Endothelial cell of umbilical vein (primary cell): ENCODE data around the gene IGFBP4. TPM values are rescaled to one million over a fixed set of nuclear protein-coding genes. Genes with fewer than 3 reads are reported as not detected.

Experiments
- BruUV-seq: library from RNA; stranded (reverse); fragments of 400-500 nt; replicated peaks from 2 replicates; lab custom pipeline; 2021; lab: Mats Ljungman, UMichigan
- CTCF ChIA-PET: fragments of 300-600, 350-600 bp; sonication (Branson Sonifier 250); formaldehyde crosslinking; loops from one replicate; lab custom pipeline; 2021; ENCODE audit warnings: antibody characterized with exemption, inconsistent platforms; lab: Charles Lee
- POLR2A ChIA-PET: fragments of 300-600, 350-600 bp; sonication (Branson Sonifier 250); formaldehyde crosslinking; loops from one replicate; lab custom pipeline; 2021; ENCODE audit warnings: antibody characterized with exemption, inconsistent platforms; lab: Charles Lee
- DNase-seq: peaks from one replicate; pipeline ENCODE4 v3.0.0-alpha.2; 2011; ENCODE audit warnings: low read depth, low spot score
- FAIRE-seq: peaks from 2 replicates; lab custom pipeline; 2011; peaks lifted over from hg19 to GRCh38; lab: Jason Lieb, UNC
- H2AFZ ChIP-seq: 2 replicates; pipeline ENCODE4 v1.6.0; 2012; ENCODE audit warnings: low read depth, low read length, control low read depth, inconsistent platforms
- H3K27ac ChIP-seq: 2 replicates; pipeline ENCODE4 v1.5.1; 2011; ENCODE audit warnings: low read depth, mild to moderate bottlenecking, control low read depth, low read length, moderate library complexity; ENCODE audit not compliant: insufficient read depth
- H3K27me3 ChIP-seq, 2 experiments: 2 replicates each; pipeline versions ENCODE4 v1.6.0 to v1.6.1; 2011; ENCODE audit warnings: low read length in 2 of 2, mixed read lengths in 1 of 2; ENCODE audit not compliant: control insufficient read depth in 2 of 2, insufficient read depth in 2 of 2
- H3K36me3 ChIP-seq, 2 experiments: 2 replicates in 1 of 2; 3 replicates in 1 of 2; pipeline ENCODE4 v1.5.1; 2011; ENCODE audit warnings: low read length in 2 of 2, mild to moderate bottlenecking in 1 of 2, moderate library complexity in 1 of 2; ENCODE audit not compliant: control insufficient read depth in 2 of 2, insufficient read depth in 2 of 2; ENCODE audit errors: extremely low read depth in 1 of 2
- H3K4me1 ChIP-seq: 3 replicates; pipeline ENCODE4 v1.5.1; 2011; ENCODE audit warnings: mild to moderate bottlenecking, low read length; ENCODE audit not compliant: control insufficient read depth, insufficient read depth; ENCODE audit errors: extremely low read depth
- H3K4me2 ChIP-seq: 2 replicates; pipeline ENCODE4 v1.6.1; 2011; ENCODE audit warnings: low read length, control low read depth, mixed read lengths; ENCODE audit not compliant: insufficient read depth
- H3K4me3 ChIP-seq, 3 experiments: fragments of 200-600 bp in 1 of 3; sonication (generic), shearing (Covaris generic) in 1 of 3; replicated peaks in 1 of 3; 2 replicates each; pipeline ENCODE4 v1.5.1; 2011 to 2016; ENCODE audit warnings: control low read depth in 3 of 3, low read length in 3 of 3, mild to moderate bottlenecking in 2 of 3, inconsistent platforms in 1 of 3, low read depth in 1 of 3, moderate library complexity in 1 of 3; ENCODE audit not compliant: insufficient read depth in 1 of 3
- H3K79me2 ChIP-seq: 2 replicates; pipeline ENCODE4 v1.6.0; 2012; ENCODE audit warnings: low read length, inconsistent platforms; ENCODE audit not compliant: control insufficient read depth, insufficient read depth
- H3K9ac ChIP-seq: replicated peaks from 2 replicates; pipeline ENCODE3; 2011; ENCODE audit warnings: low read length, control low read depth; ENCODE audit not compliant: insufficient read depth; ENCODE audit errors: extremely low read depth
- H3K9me1 ChIP-seq: replicated peaks from 3 replicates; pipeline ENCODE4 v1.6.0; 2011; ENCODE audit warnings: mild to moderate bottlenecking, low read length; ENCODE audit not compliant: control insufficient read depth, insufficient read depth; ENCODE audit errors: extremely low read depth
- H3K9me3 ChIP-seq: replicated peaks from 2 replicates; pipeline ENCODE4 v1.5.1; 2012; ENCODE audit warnings: low read length, inconsistent platforms; ENCODE audit not compliant: control insufficient read depth, insufficient read depth
- H4K20me1 ChIP-seq: replicated peaks from 2 replicates; pipeline ENCODE3; 2011; ENCODE audit warnings: mild to moderate bottlenecking, low read length; ENCODE audit not compliant: control insufficient read depth, insufficient read depth; ENCODE audit errors: extremely low read depth
- CTCF ChIP-seq, 2 donors: IDR thresholded peaks; 1 replicate in 1 of 2; 2 replicates in 1 of 2; pipeline ENCODE4 v1.5.1; 2011; ENCODE audit warnings: low read length in 2 of 2, mild to moderate bottlenecking in 2 of 2, moderate library complexity in 2 of 2, control low read depth in 1 of 2, inconsistent platforms in 1 of 2, low read depth in 1 of 2; ENCODE audit not compliant: insufficient read depth in 1 of 2; ENCODE audit errors: extremely low read depth in 1 of 2
- EZH2 ChIP-seq: IDR thresholded peaks from 2 replicates; pipeline ENCODE4 v1.6.1; 2012; ENCODE audit warnings: borderline replicate concordance, low read depth, mild to moderate bottlenecking, moderate library complexity, low read length, inconsistent platforms; ENCODE audit not compliant: severe bottlenecking
- FOS ChIP-seq: IDR thresholded peaks from 2 replicates; pipeline ENCODE4 v1.6.1; 2011; ENCODE audit warnings: mild to moderate bottlenecking, low read length, moderate library complexity, borderline replicate concordance; ENCODE audit not compliant: insufficient read depth
- GATA2 ChIP-seq: IDR thresholded peaks from 2 replicates; pipeline ENCODE4 v1.7.0; 2011; ENCODE audit warnings: low read depth, mild to moderate bottlenecking, moderate library complexity, mixed read lengths, low read length; ENCODE audit not compliant: insufficient read length, insufficient read depth
- JUN ChIP-seq: IDR thresholded peaks from 2 replicates; pipeline ENCODE4 v1.6.1; 2011; ENCODE audit warnings: borderline replicate concordance, low read depth; ENCODE audit not compliant: insufficient read length, insufficient read depth
- MAX ChIP-seq: IDR thresholded peaks from 2 replicates; pipeline ENCODE4 v1.6.1; 2011; ENCODE audit not compliant: insufficient read depth, insufficient read length
- MYC ChIP-seq: IDR thresholded peaks from one replicate; pipeline ENCODE4 v1.6.1; 2011; ENCODE audit warnings: mild to moderate bottlenecking, low read depth, low read length
- POLR2A ChIP-seq: IDR thresholded peaks from 2 replicates; pipeline ENCODE4 v1.6.1; 2012; ENCODE audit warnings: low read depth, mild to moderate bottlenecking, control low read depth, low read length
- POLR2AphosphoS5 ChIP-seq: IDR thresholded peaks from 2 replicates; pipeline ENCODE4 v1.6.1; 2012; ENCODE audit warnings: low read depth, mild to moderate bottlenecking, control low read depth, low read length, moderate library complexity; ENCODE audit not compliant: insufficient read depth
- dilution Hi-C: fragments of 300-500 bp; cut with MboI; formaldehyde crosslinking; loops from one replicate; pipeline ENCODE4 v1.15.0; 2019; ENCODE audit warnings: low sequenced_read_pairs; ENCODE audit not compliant: extremely low pct_ligation_motif_present
- intact Hi-C: fragments of 100-400 bp; cut with micrococcal nuclease; formaldehyde crosslinking; loops from one replicate; pipeline ENCODE4 v1.10.0; 2022
- polyA plus RNA-seq, 4 experiments: library from polyadenylated mRNA; depleted of rRNA in 3 of 4; stranded (reverse) in 3 of 4; unstranded in 1 of 4; fragments of >200 nt; gene quantifications; 2 replicates each; pipeline versions ENCODE4 v1.2.1 to v1.2.3, GENCODE V29; 2011 to 2012; ENCODE audit warnings: missing spikeins in 1 of 4
- total RNA-seq: library from RNA; stranded (reverse); gene quantifications from 2 replicates; pipeline ENCODE4 v1.2.3, GENCODE V29; 2021

IGFBP4 gene
- total and polyA plus RNA-seq, 2 donors (not counting 3 experiments of a cell fraction or from before 2014, with no cell fraction given), result 377 to 618 TPM

GRCh38 chr17:40487371-40488020, 44.2 kb downstream of the IGFBP4 start:
- no peaks in the 10 kb centered on the region for H3K9me1 ChIP-seq
- BruUV-seq, result no TSS peak
- ChIA-PET POLR2A (no interaction called here), CTCF (interaction anchor here (0.7 to 1.7 kb wide), 4 partner anchors 11 to 72 kb away, joined by 3 to 11 read pairs (median 4); no protein-coding TSS in a partner anchor)
- no peaks in the 10 kb centered on the region for H3K79me2 ChIP-seq
- H3K27me3 ChIP-seq, result peaks cover 2 to 6% of the 10 kb centered on the region in 2 experiments
- no peaks in the 10 kb centered on the region for H3K36me3 ChIP-seq
- no peak for DNase-seq
- H3K9ac ChIP-seq, result no peak overlapping the region
- H3K27ac ChIP-seq, result no peak overlapping the region
- H3K4me3 ChIP-seq, result no peak overlapping the region
- no peaks in the 10 kb centered on the region for H3K4me1 ChIP-seq
- dilution Hi-C loops (no loop called here), intact Hi-C loops (no loop called here)
- FAIRE-seq, result no peak
- no peaks in the 10 kb centered on the region for H3K9me3 ChIP-seq
- H2AFZ ChIP-seq, result no peak overlapping the region
- no peaks in the 10 kb centered on the region for H4K20me1 ChIP-seq
- H3K4me2 ChIP-seq, result no peak overlapping the region
- TF ChIP-seq CTCF (IDR thresholded peaks at IDR 0.05; ENCODE audit: extremely low read depth in 1 of 2, insufficient read depth in 1 of 2, low read depth in 1 of 2, low read length in 2 of 2), result no peak
- no peak for TF ChIP-seq FOS
- TF ChIP-seq EZH2, result no peak
- TF ChIP-seq POLR2A, result no peak
- TF ChIP-seq MYC, result no peak
- no peak for TF ChIP-seq MAX
- TF ChIP-seq JUN, result no peak
- no peak for TF ChIP-seq GATA2
- no peak for TF ChIP-seq POLR2AphosphoS5
